GM18508 (cell line): ENCODE data around the gene KIAA0753.
"Not testable (repeated sequence)": the region's sequence is repeated elsewhere in the genome, so short reads cannot be mapped to it uniquely, and the experiment has no call there.

ENCODE experiments used
- ATAC-seq: cut with Tn5 transposase; IDR thresholded peaks from one replicate; pipeline ENCODE4 v1.9.1; 2021; ENCODE audit warnings: moderate number of reproducible peaks; ENCODE audit not compliant: insufficient read depth, unreplicated experiment

The KIAA0753 gene

DNA sequence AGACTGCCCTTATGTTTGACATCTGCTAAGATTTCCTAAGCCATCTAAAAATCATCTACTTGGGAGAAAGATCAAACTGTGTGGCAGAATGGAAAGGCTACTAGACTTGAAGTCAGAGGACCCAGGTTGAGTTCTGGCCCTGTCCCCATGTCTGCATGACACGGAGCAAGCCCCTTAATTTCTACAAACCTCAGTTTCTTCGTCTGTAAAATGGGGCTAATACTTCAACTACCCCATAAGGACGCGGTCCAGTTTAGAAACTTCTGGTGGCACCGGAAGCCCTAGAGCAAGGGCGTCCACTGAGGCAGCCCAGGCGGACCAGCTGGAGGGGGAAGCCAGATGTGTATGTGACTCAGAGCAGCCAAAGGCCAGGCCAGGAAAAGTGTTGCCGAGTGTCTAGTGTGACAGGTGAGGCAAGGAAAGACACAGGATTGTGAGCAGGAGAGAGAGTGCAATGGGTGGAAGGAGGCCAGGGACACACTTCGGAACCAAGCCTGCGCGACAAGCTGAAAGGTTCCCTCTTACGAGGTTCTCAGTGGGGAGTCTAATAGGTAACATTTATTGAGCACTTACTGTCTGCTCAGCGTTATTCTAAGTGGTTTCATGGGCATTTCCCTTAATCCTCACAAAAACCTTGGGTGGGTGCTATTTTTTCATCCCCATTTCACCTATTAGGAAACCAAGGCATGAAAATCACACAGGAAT is 66.4 kb downstream of the KIAA0753 start:
- ATAC-seq, result no peak

DNA sequence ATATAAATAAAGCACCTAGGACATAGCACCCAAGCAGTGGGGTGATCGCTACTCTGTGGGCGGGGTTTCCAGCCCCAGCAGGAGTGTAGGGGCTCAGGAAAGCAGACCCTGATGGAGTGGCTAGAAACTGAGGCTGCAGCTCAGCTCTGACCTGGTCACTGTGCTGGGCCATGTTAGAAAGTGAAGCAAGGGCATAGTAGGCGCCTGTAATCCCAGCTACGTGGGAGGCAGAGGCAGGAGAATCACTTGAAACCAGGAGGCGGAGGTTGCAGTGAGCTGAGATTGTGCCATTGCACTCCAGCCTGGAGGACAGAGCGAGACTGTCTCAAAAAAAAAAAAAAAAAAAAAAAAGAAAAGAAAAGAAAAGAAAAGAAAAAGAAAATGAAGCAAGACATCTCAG is 67.0 kb downstream of the KIAA0753 start:
- ATAC-seq, result not testable (repeated sequence)

- ATAC-seq, result no peak
These were observed 67.5 kb downstream of the KIAA0753 start for GRCh38 chr17:6572972-6573370.

- no peak for ATAC-seq
These were observed 69.1 kb downstream of the KIAA0753 start for GRCh38 chr17:6571452-6571781.

DNA sequence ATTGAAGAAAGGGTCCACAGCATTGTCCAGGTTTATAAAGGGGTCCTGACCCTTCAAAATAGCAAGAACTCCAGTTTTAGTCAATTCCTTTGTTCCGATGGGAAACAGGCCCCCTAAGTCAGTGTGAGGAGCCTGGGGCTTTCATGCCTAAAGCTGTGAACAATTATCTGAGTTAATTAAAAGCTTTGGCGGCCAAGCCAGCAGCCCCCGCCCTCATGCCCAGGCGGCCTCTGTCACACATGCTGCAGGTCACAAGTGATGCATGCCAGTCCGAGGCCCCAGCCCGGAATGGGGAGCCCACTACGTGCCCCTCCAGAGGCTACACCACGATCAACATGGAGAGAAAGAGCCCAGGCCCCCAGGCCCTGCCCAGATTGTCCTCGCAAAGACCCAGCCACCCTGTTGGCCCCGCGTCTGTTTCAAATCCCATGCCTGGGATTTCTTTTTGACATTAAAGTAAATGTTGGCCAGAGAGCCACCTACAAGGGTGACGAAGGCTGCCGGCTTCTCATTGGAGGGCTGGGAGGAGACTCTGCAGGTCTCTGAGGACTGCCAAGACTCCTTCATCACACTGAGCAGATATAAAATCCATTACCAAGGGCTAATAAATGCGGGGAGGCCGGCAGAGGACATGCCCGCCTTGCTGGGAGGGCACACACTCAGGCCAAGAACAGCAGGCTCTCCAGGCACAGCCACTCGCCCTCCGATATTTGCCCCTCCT is 69.6 kb downstream of the KIAA0753 start:
- no peak for ATAC-seq

GRCh38 chr17:6569370-6570285 is 70.9 kb downstream of the KIAA0753 start:
- ATAC-seq, result no peak

- ATAC-seq, result no peak
These were observed 72.2 kb downstream of the KIAA0753 start for GRCh38 chr17:6568184-6568758.

DNA sequence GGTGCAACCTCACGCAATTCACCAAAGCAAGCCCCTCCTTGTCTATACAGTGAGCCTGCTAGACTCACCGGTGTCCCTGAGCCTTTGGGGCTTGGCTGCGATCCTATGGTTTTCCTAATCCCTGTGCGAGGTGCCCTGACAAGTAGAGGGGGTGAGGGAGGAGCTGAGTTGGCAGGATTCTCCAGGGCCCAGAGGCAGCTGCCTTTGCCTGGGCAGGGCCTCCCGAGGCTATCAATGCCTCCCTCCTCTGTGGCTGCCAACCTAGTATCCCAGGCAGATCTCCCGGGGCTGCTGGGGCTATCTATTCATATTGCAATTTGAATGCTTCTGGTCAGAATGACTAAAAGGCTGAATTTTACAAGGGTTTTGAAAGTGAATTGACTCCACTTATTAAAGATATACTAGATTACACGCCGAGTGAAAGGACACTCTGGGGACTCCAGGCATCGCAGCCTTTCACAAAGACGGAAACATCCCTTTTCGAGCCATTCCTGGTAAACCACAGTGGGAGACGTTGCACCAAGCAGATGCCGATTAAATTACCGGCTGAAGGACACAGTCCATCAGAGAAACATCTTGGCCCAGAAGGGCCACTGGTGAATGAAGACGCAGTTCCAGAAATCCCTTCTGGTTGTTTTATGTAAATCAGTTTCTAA is 72.9 kb downstream of the KIAA0753 start:
- ATAC-seq, result no peak

DNA sequence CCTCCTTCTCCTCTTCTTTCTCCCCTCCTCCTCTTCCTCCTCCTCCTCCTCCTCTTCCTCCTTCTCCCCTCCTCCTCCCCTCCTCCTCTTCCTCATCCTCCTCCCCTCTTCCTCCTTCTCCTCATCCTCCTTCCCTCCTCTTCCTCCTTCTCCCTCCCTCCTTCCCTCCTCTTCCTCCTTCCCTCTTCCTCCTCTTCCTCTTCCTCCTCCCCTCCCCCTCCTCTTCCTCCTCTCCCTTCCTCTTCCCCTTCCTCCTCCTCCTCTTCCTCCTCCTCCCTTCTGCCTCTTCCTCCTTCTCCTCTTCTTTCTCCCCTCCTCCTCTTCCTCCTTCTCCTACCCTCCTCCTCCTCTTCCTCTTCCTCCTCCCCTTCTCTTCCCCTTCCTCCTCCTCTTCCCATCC is 79.1 kb downstream of the KIAA0753 start:
- ATAC-seq, result no peak

DNA sequence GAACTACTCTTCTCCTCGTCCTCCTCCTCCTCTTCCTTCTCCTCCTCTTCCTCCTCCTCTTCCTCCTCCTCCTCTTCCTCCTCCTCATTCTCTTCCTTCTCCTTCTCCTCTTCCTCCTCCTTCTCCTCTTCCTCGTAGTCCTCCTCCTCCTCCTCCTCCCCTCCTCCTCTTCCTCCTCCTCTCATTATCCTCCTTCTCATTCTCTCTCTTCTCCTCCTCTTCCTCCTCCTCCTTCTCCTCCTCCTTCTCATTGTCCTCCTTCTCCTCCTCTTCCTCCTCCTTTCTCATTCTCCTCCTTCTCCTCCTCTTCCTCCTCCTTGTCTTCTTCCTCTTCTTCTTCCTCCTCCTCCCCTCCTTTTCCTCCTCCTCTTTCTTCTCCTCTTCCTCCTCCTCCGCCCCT is 80.0 kb downstream of the KIAA0753 start:
- ATAC-seq, result no peak

DNA sequence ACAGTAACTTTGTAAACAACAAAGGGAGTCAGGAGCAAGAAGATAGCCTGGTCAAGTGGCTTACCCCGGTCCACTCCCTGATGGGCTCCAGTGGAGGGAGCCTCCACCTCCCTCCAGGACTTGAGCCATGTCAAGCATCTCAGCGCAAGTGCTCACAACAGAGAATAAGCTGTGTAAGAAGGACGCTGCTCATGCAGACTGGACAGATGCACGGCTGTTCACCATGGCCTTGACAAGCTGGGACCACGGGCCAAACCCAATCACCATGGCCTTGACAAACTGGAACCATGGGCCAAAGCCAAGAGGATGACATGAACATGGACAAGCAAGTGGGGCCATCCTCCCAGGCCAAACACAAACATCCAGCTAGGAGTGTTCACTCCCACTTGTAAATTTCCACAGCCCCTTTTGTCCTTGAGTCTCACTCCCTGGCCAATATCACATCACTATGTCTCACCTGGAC is 80.7 kb downstream of the KIAA0753 start:
- ATAC-seq, result no peak

DNA sequence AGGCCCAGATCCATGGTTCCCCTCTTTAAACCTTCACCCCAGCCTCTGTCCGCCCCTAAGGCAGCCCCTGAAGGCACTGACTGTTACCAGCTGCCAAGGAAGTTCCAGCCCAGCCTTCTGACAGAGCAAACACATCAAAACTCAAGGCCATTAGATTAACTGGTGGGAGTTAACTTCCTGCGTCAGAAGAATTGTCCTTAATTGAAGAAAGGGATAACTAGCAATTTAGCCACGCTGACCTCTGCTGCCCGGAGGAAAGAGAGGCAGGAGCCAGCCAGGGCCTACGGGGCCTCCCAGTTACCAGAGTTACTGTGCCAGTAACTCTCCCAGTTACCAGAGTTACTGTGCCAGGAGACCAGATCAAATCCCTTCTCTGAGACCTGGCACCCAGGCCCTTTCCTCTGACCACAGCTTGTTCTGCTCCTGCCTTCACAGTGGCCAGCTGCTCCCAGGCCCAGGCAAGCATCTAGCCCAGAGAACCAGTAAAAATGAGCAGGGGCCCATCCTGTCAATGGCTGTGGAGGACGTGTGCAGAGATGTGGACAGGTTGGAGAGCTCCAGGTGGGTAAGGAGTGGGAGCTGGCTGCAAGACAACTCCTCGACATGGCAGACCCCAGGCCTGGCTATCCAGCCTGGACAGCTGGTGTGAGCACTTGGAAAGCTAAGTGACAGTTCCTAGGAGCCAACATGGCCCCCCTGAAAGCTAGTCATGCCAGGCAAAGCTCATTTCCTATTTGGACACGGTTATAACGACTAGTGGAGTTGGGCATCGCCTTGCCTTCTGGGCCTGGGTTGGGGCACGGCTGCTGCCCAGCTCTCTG is 81.4 kb downstream of the KIAA0753 start:
- no peak for ATAC-seq

- ATAC-seq, result no peak
These were observed 82.2 kb downstream of the KIAA0753 start for GRCh38 chr17:6558276-6558675.

GRCh38 chr17:6557040-6557438 is 83.5 kb downstream of the KIAA0753 start:
- ATAC-seq, result no peak

GRCh38 chr17:6556121-6557039 is 84.1 kb downstream of the KIAA0753 start, which contains the start of gene PITPNM3:
PITPNM3 (minus strand) TSS chr17:6556555; CDS start chr17:6556406, 149 bp downstream.
- ATAC-seq, result no peak

GRCh38 chr17:6555331-6556120 is 85.0 kb downstream of the KIAA0753 start:
- no peak for ATAC-seq

DNA sequence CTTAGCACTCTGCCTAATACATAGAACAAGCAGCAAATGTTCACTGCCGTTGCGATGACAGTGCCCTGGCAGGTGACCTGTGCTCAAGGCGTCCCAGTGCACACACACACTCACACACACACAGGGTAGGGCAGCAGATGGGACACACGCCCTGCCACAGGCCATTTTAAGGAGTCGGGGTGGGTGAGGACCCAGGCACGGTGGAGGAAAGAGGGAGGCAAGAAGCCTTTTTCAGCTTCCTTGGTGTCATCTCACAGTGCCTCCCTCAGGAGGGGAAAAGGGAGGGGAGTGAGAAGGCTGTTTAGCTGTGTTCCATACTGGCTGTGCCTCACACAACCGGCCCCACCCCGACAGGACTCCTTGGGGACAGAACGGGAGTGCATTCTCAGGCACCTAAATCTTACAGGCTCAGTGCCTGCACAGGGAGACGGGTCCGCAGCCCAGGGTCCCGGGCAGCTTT is 85.6 kb downstream of the KIAA0753 start:
- ATAC-seq, result no peak
